Osteocyte (in vitro differentiated cells): ENCODE measurements around the gene TRMT13. TPM values are rescaled to one million over a fixed set of nuclear protein-coding genes. Genes with fewer than 3 reads are reported as not detected.

ENCODE experiments used
- DNase-seq: peaks from one replicate; pipeline ENCODE4 v3.0.0; 2021; ENCODE audit warnings: mixed read lengths; ENCODE audit not compliant: unreplicated experiment; ENCODE audit errors: extremely low spot score
- H3K27ac Mint-ChIP-seq: one replicate; pipeline ENCODE4 v1.8.0; 2021; ENCODE audit warnings: mild to moderate bottlenecking, mixed read lengths; ENCODE audit not compliant: unreplicated experiment
- H3K27me3 Mint-ChIP-seq: one replicate; pipeline ENCODE4 v1.8.0; 2021; ENCODE audit warnings: mixed read lengths; ENCODE audit not compliant: unreplicated experiment
- H3K36me3 Mint-ChIP-seq: one replicate; pipeline ENCODE4 v1.8.0; 2021; ENCODE audit warnings: mixed read lengths; ENCODE audit not compliant: unreplicated experiment
- H3K4me1 Mint-ChIP-seq: one replicate; pipeline ENCODE4 v1.8.0; 2021; ENCODE audit warnings: mixed read lengths; ENCODE audit not compliant: unreplicated experiment
- H3K4me3 Mint-ChIP-seq: one replicate; pipeline ENCODE4 v1.8.0; 2021; ENCODE audit warnings: mild to moderate bottlenecking, moderate library complexity, mixed read lengths; ENCODE audit not compliant: unreplicated experiment
- H3K9me3 Mint-ChIP-seq: one replicate; pipeline ENCODE4 v1.8.0; 2021; ENCODE audit warnings: mixed read lengths; ENCODE audit not compliant: unreplicated experiment
- CTCF ChIP-seq: fragments of 200-600 bp; sonication (generic); IDR thresholded peaks from 2 replicates; pipeline ENCODE4 v1.5.0; 2021; ENCODE audit warnings: antibody characterized with exemption, mild to moderate bottlenecking, moderate library complexity
- total RNA-seq: library from RNA; stranded (reverse); gene quantifications from 2 replicates; pipeline ENCODE4 v1.2.1, GENCODE V29; 2021

Gene TRMT13
- total RNA-seq, 1 donor from 2014 or later: 9.9 TPM

DNA sequence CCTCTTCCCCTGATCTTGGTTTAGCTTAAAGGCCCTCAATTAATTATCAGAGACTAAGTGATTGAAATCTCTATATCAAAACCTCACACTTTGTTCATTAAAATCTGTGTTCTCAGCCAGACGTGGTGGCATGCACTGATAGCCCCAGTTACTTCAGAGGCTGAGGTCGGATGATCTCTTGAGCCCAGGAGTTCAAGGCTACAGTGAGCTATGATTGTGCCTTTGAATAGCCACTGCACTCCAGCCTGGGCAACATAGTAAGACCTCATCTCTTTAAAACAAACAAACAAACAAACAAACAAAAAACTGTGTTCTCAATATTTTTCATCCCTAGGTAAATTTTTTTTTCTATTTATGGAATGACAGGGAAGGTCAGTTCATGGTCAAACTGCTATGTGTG is 18.7 kb downstream of the TRMT13 start:
- no peak for DNase-seq
- peaks cover 9% of the 10 kb centered on the region for H3K36me3 Mint-ChIP-seq
- H3K9me3 Mint-ChIP-seq: no peaks in the 10 kb centered on the region
- no peak for TF ChIP-seq CTCF
- H3K27ac Mint-ChIP-seq: no peak overlapping the region
- no peaks in the 10 kb centered on the region for H3K4me1 Mint-ChIP-seq
- H3K4me3 Mint-ChIP-seq: no peak overlapping the region
- no peaks in the 10 kb centered on the region for H3K27me3 Mint-ChIP-seq

- Mint-ChIP-seq H3K9me3 (no peaks in the 10 kb centered on the region), H3K4me1 (no peaks in the 10 kb centered on the region), H3K4me3 (no peak overlapping the region), H3K27me3 (no peaks in the 10 kb centered on the region), H3K27ac (no peak overlapping the region), H3K36me3 (peaks cover 7% of the 10 kb centered on the region)
- no peak for DNase-seq
- TF ChIP-seq CTCF: no peak
Observed at GRCh38 chr1:100152271-100152670, 19.3 kb downstream of the TRMT13 start.

GRCh38 chr1:100162881-100163280 is 29.9 kb downstream of the TRMT13 start:
- no peaks in the 10 kb centered on the region for H3K9me3 Mint-ChIP-seq
- H3K4me3 Mint-ChIP-seq: no peak overlapping the region
- DNase-seq: no peak
- H3K36me3 Mint-ChIP-seq: no peaks in the 10 kb centered on the region
- TF ChIP-seq CTCF: no peak
- no peak overlapping the region for H3K27ac Mint-ChIP-seq
- H3K4me1 Mint-ChIP-seq: peaks cover 4% of the 10 kb centered on the region
- no peaks in the 10 kb centered on the region for H3K27me3 Mint-ChIP-seq

- DNase-seq: no peak
- no peak for TF ChIP-seq CTCF
- Mint-ChIP-seq H3K27ac (no peak overlapping the region), H3K9me3 (no peaks in the 10 kb centered on the region), H3K27me3 (no peaks in the 10 kb centered on the region), H3K36me3 (no peaks in the 10 kb centered on the region), H3K4me3 (no peak overlapping the region), H3K4me1 (peaks cover 4% of the 10 kb centered on the region)
Observed at GRCh38 chr1:100164216-100164615, 31.3 kb downstream of the TRMT13 start.

- H3K36me3 Mint-ChIP-seq: no peaks in the 10 kb centered on the region
- no peak for DNase-seq
- no peaks in the 10 kb centered on the region for H3K27me3 Mint-ChIP-seq
- TF ChIP-seq CTCF: no peak
- H3K9me3 Mint-ChIP-seq: no peaks in the 10 kb centered on the region
- no peak overlapping the region for H3K4me3 Mint-ChIP-seq
- H3K4me1 Mint-ChIP-seq: peaks cover 4% of the 10 kb centered on the region
- H3K27ac Mint-ChIP-seq: no peak overlapping the region
Observed at GRCh38 chr1:100164702-100165101, 31.7 kb downstream of the TRMT13 start.
